ENCODE data around the gene LRP3. TPM values are rescaled to one million over a fixed set of nuclear protein-coding genes. Genes with fewer than 3 reads are reported as not detected.
"Not testable (repeated sequence)": the region's sequence is repeated elsewhere in the genome, so short reads cannot be mapped to it uniquely, and the experiment has no call there.

The LRP3 gene
- total RNA-seq, 4 donors from 2014 or later = 5.5 to 17.2 (median 8.9) TPM

DNA sequence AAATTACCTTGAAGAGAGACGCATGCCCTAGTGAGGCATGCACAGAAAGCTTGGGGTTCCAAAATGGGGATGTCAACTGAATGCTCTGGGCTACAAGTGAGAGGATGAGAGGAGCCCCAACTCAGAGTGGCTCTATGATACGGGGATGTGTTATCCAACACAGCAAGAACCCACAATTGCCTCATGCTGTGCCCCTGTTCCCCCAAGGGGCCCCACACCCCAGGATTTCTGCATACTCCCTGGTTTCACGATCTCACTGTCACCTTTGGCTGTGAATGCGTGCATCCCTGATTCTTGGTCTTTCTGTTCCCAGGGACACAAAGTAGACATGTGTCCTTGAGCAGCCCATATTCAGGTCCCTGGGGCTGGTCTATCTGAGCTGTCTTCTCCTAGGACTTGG, 32.9 kb upstream of the LRP3 start:
- no peak overlapping the region for H3K4me3 ChIP-seq
- 54 to 84% methylated on average over 3 to 4 of the region's 4 CpGs for WGBS, 2 donors
- no peak for TF ChIP-seq POLR2A (IDR thresholded peaks at IDR 0.05)
- TF ChIP-seq, protein P1, sequence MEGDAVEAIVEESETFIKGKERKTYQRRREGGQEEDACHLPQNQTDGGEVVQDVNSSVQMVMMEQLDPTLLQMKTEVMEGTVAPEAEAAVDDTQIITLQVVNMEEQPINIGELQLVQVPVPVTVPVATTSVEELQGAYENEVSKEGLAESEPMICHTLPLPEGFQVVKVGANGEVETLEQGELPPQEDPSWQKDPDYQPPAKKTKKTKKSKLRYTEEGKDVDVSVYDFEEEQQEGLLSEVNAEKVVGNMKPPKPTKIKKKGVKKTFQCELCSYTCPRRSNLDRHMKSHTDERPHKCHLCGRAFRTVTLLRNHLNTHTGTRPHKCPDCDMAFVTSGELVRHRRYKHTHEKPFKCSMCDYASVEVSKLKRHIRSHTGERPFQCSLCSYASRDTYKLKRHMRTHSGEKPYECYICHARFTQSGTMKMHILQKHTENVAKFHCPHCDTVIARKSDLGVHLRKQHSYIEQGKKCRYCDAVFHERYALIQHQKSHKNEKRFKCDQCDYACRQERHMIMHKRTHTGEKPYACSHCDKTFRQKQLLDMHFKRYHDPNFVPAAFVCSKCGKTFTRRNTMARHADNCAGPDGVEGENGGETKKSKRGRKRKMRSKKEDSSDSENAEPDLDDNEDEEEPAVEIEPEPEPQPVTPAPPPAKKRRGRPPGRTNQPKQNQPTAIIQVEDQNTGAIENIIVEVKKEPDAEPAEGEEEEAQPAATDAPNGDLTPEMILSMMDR (IDR thresholded peaks at IDR 0.05) = no peak
- no peaks in the 10 kb centered on the region for H3K4me1 ChIP-seq
- H3K27me3 ChIP-seq = no peaks in the 10 kb centered on the region
- no peaks in the 10 kb centered on the region for H3K36me3 ChIP-seq
- no peaks in the 10 kb centered on the region for H3K9me3 ChIP-seq
- intact Hi-C loops (cut with DNase I) = no loop called here
- DNase-seq = no peak
- no peak overlapping the region for H3K27ac ChIP-seq

DNA sequence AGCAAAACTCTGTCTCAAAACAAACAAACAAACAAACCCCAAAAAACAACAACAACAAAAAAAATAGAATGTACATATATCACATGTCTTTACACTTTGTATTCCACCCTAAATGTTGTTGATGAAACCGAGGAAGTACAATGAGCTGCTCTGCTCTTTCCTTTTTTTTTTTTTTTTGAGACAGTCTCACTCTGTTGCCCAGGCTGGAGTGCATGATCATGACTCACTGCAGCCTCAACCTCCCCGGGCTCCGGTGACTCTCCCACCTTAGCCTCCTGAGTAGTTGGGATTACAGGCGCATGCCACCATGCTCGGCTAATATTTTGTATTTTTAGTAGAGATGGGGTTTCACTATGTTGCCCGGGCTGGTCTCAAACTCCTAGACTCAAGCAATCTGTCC, 30.6 kb upstream of the LRP3 start:
- no peak for DNase-seq
- Histone ChIP-seq H3K36me3 (no peaks in the 10 kb centered on the region), H3K4me1 (no peaks in the 10 kb centered on the region), H3K9me3 (peaks cover 0 to 8% (median 0%) of the 10 kb centered on the region in 3 donors), H3K4me3 (no peak overlapping the region), H3K27me3 (no peaks in the 10 kb centered on the region), H3K27ac (no peak overlapping the region)
- intact Hi-C loops (cut with DNase I) = no loop called here
- TF ChIP-seq, protein P1 (IDR thresholded peaks at IDR 0.05) = no peak
- TF ChIP-seq POLR2A (IDR thresholded peaks at IDR 0.05) = no peak
- 83 to 87% methylated on average over 6 of the region's 6 CpGs for WGBS, 2 donors

DNA sequence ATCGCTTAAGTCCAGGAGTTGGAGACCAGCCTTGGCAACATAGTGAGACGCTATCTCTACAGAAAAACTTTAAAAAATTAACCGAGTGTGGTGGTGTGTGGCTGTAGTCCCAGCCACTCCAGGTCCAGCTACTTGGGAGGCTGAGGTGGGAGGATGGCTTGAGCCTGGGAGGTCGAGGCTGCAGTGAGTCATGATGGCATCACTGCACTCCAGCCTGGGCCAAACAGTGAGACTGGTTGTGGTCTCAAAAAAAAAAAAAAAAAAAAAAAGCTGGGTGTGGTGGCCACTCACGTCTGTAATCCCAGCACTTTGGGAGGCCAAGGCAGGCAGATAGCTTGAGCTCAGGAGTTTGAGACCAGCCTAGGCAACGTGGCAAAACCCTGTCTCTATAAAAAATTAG, 28.1 kb upstream of the LRP3 start:
- H3K27me3 ChIP-seq; H3K9me3 ChIP-seq; H3K4me1 ChIP-seq; intact Hi-C loops (cut with DNase I); DNase-seq; H3K36me3 ChIP-seq; H3K4me3 ChIP-seq; H3K27ac ChIP-seq: not testable (repeated sequence)
- 53 to 60% methylated on average over 5 to 6 of the region's 6 CpGs for WGBS, 2 donors

DNA sequence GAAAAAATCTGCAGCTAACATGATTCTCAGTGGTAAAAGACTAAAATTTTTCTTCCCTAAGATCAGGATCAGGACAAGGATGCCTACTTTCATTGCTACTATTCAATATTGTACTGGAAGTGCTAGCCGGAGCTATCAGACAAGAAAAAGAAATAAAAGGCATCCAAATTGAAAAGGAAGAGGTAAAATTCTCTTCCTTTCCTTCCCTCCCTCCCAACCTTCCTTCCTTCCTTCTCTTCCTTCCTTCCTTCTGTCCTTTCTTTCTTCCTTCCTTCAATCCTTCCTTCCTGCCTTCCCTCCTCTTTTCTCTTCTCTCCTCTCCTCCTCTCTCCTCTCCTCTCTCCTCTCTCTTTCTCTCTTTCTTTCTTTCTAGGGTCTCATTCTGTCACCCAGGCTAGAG, 26.7 kb upstream of the LRP3 start:
- Histone ChIP-seq H3K27me3 (no peaks in the 10 kb centered on the region), H3K36me3 (no peaks in the 10 kb centered on the region), H3K9me3 (peaks cover 0 to 8% (median 0%) of the 10 kb centered on the region in 3 donors), H3K4me1 (peaks cover 0 to 8% (median 0%) of the 10 kb centered on the region in 3 donors), H3K4me3 (no peak overlapping the region), H3K27ac (no peak overlapping the region)
- no peak for TF ChIP-seq POLR2A (IDR thresholded peaks at IDR 0.05)
- TF ChIP-seq, protein P1 (IDR thresholded peaks at IDR 0.05) = no peak
- intact Hi-C loops (cut with DNase I) = no loop called here
- DNase-seq = no peak
- 89 to 95% methylated on average over 1 of the region's 1 CpG for WGBS, 2 donors

DNA sequence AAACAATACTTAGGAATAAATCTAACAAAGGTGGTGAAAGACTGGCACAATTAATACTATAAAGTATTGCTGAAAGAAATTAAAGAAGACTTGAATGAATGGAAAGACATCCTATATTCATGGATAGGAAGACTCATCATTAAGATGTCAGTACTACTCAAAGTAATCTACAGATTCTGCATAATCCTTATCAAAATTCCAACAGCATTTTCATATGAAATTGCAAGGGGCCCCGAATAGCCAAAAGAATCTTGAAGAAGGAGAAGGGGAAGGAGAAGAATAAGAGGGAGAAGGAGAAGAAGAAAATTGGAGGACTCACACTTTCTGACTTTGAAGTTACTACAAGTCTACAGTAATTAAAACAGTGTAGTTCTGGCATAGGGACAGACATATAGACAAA, 25.6 kb upstream of the LRP3 start:
- DNase-seq = no peak
- Histone ChIP-seq H3K4me3 (no peak overlapping the region), H3K36me3 (no peaks in the 10 kb centered on the region), H3K4me1 (peaks cover 0 to 16% (median 4%) of the 10 kb centered on the region in 3 donors), H3K9me3 (peaks cover 0 to 8% (median 0%) of the 10 kb centered on the region in 3 donors), H3K27me3 (no peaks in the 10 kb centered on the region), H3K27ac (no peak overlapping the region)
- intact Hi-C loops (cut with DNase I) = no loop called here
- no peak for TF ChIP-seq POLR2A (IDR thresholded peaks at IDR 0.05)
- TF ChIP-seq, protein P1 (IDR thresholded peaks at IDR 0.05) = no peak
- 75 to 84% methylated on average over 1 of the region's 1 CpG for WGBS, 2 donors

DNA sequence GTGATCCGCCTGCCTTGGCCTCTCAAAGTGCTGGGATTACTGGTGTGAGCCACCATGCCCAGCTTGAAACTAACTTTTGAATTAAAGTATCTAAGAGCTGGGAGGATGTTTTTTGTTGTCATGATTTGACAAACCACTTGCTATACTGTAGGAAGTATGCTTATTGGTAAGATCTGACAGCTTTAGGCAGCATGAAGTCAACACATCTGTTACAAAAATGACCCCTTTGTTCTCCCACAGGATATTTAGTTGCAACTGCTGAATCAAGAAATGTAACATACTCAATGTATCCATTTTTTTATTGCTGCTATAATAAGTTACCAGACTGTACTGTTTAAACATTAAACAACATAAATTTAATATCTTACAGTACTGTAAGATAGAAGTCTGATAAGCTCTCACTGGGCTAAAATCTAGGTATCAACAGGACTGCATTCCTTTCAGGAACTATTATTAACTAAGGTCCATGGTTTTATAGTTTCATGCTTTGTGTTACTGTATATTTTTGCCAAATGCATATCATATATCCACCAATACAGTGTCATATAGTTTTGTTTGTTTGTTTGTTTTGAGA, 22.8 kb upstream of the LRP3 start:
- H3K27me3 ChIP-seq = no peaks in the 10 kb centered on the region
- no peak for DNase-seq
- peaks cover 0 to 8% (median 0%) of the 10 kb centered on the region in 3 donors for H3K9me3 ChIP-seq
- TF ChIP-seq, protein P1 (IDR thresholded peaks at IDR 0.05) = no peak
- TF ChIP-seq POLR2A (IDR thresholded peaks at IDR 0.05) = no peak
- no peaks in the 10 kb centered on the region for H3K36me3 ChIP-seq
- H3K27ac ChIP-seq = no peak overlapping the region
- no peak overlapping the region for H3K4me3 ChIP-seq
- peaks cover 3 to 30% (median 15%) of the 10 kb centered on the region in 3 donors for H3K4me1 ChIP-seq
- intact Hi-C loops (cut with DNase I) = no loop called here
- WGBS, 2 donors = 88 to 100% methylated on average over 1 of the region's 1 CpG
